Suppressor macrophage (primary cell): ENCODE data around the gene MAST4.

ENCODE experiments used
- DNase-seq, 4 experiments: peaks; one replicate each; pipeline ENCODE4 v3.0.0-alpha.2; 2020 to 2022
- total RNA-seq, 17 experiments: gene quantifications; one replicate each; lab custom pipeline; 2026; ENCODE audit warnings: mixed read lengths in 6 of 17, inconsistent platforms in 3 of 17; lab: John Stamatoyannopoulos, UW

The MAST4 gene
- total RNA-seq: 2.1 to 10.0 (median 3.9) reads per million in 17 experiments

GRCh38 chr5:66595756-66596635 is at the start of gene MAST4:
Gene MAST4 (plus strand): TSS chr5:66596393. CDS start chr5:66596656, 263 bp downstream.
- DNase-seq: peak; percentile 84 to 92 (median 86)

DNA sequence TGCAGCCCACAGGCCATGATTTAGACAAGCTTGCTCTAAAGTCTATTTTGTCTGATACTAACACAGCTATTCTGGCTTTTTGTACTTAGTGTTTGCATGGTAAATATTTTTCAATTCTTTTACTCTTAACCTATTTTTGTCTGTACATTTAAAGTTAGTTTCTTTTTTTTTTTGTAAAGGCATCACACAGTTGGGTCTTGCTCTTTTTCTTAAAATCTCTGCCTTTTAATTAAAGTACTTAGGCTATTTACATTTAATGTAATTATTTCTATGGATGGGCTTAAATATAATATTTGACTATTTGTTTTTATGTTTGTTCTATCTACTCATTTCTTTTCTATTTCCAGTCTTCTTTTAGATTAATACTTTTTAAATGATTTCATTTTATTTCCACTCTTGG is 49.7 kb upstream of the MAST4 start:
- DNase-seq: no peak

GRCh38 chr5:66551338-66551737 is 44.9 kb upstream of the MAST4 start:
- no peak for DNase-seq

- DNase-seq: peak; percentile 40 to 76 (median 56)
Observed at GRCh38 chr5:66551945-66552344, 44.2 kb upstream of the MAST4 start.

DNA sequence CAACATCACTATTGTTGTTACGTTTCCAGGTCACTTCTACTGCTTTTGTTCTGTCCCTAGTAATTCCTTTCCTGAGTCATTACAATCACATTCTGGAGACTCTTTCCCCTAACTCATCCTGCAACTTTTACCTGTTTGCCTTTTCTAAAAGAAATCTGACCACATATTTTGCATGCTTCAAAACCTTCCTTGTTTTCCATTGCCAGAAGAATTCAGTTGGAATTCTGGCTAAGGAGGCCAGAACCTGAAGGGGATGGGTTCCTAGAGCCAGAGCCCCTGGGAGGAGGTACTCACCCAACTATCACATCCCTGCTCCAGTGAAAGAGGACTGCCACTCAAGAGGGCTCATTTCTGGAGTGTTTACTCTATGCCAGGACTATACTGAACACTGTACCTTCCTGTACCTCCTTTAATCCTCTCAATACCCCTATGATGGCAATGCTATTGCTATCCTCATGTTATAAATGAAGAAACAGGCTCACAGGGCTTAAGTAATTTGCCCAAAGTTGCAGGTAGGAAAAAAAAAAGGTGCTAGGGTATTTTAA is 42.8 kb upstream of the MAST4 start:
- no peak for DNase-seq

GRCh38 chr5:66553916-66554575 is 42.1 kb upstream of the MAST4 start:
- peak; percentile 70 to 89 (median 80) for DNase-seq

DNA sequence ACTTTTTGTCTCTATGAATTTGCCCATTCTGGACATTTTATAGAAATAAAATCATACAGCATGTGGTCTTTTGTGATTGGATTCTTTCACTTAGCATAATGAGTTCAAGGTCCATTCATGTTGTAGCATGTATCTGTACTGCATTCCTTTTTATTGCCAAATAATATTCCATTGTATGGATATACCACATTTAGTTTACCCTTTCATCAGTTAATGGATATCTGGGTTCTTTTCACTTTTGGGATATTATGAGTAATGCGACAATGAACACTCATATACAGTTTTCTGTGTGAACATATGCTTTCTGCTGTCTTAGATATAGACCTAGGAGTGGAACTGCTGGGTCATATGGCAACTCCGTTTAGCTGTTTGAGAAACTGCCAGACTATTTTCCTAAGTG is 41.3 kb upstream of the MAST4 start:
- no peak for DNase-seq

DNA sequence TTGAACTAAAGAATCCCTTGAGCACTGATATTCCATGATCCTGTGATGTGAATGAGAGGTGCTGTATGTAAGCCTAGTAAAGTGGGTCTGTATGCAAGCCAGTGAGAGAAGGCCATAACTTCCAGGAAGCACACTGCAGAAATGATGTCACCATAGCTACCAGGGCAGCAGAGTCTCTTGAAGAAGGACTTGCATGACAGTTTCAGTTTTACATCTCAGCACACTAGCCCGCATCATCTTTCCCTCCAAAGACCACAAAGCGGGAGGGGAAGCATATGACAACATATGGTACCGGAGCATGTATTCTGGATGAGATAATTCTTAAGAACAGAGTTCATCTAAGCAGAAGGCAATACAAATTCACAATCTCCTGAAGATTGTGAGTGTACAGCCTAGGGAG is 37.6 kb upstream of the MAST4 start:
- DNase-seq: peak; percentile 20 to 48 (median 28)

- DNase-seq: no peak
Observed at GRCh38 chr5:66560371-66560770, 35.8 kb upstream of the MAST4 start.

GRCh38 chr5:66561256-66561990 is 34.8 kb upstream of the MAST4 start:
- no peak for DNase-seq

GRCh38 chr5:66565878-66566277 is 30.3 kb upstream of the MAST4 start:
- DNase-seq: no peak

DNA sequence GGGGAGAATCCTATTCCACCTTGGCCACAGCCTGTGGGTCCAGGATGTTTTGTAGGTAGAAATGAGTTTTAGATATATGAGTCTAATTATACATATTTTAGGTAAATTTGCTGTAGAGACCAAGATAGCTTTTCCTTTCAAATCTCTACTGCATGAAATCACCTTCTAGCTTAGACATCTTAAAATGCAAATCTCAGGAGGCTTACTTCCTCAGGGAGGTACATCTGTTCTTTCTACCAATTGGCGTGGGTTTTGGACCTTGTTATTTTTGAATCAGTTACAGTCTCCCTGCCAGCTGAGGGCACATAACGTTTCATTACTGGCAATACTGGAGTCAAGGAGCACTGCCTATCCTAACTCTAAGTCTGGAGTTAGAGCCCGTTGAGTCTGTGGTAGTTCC is 28.7 kb upstream of the MAST4 start:
- DNase-seq: no peak

- no peak for DNase-seq
Observed at GRCh38 chr5:66570201-66570600, 26.0 kb upstream of the MAST4 start.

DNA sequence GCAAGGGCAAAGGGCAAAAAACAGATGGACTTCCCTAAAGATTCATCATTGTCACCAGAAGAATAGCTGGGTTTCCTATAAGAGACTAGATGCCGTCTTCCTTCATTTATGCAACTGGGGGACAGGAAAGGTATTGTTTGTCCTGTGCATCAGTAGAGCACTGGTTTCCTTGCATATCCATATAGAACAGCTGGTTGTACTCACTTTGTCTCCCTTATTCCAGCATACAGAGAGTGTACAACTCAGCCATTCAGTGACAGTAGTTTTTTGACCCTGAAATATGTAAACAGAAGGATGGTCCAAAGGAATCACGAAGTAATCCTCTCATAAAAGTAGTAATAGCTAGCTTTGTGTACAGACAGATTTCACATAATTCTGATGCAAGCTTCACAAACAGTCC is 22.5 kb upstream of the MAST4 start:
- no peak for DNase-seq

GRCh38 chr5:66582499-66583165 is 13.6 kb upstream of the MAST4 start:
- peak in 2 of 4 experiments; percentile 21 to 36 for DNase-seq

- no peak for DNase-seq
Observed at GRCh38 chr5:66585291-66585690, 10.9 kb upstream of the MAST4 start.

GRCh38 chr5:66587771-66588170 is 8.4 kb upstream of the MAST4 start:
- no peak for DNase-seq

DNA sequence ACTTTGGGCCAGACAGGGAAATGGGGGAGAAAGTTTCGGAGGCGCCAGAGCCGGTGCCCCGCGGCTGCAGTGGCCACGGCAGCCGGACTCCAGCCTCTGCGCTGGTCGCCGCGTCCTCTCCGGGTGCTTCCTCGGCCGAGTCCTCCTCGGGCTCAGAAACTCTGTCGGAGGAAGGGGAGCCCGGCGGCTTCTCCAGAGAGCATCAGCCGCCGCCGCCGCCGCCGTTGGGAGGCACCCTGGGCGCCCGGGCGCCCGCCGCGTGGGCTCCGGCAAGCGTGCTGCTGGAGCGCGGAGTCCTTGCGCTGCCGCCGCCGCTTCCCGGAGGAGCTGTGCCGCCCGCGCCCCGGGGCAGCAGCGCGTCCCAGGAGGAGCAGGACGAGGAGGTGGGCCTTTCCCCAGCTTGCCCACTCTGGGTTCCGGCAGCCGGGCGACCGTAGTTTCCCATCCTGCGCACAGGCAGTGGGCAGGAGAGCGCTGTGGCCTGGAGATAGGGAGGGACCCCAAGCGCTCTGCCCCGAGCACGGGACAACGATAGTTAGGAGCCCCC is 516 bp downstream of the MAST4 start:
- peak; percentile 6 to 60 (median 32) for DNase-seq

- peak; percentile 8 to 56 (median 30) for DNase-seq
Observed at GRCh38 chr5:66597183-66597757, 1.1 kb downstream of the MAST4 start.

- DNase-seq: no peak
Observed at GRCh38 chr5:66602621-66603020, 6.4 kb downstream of the MAST4 start.

DNA sequence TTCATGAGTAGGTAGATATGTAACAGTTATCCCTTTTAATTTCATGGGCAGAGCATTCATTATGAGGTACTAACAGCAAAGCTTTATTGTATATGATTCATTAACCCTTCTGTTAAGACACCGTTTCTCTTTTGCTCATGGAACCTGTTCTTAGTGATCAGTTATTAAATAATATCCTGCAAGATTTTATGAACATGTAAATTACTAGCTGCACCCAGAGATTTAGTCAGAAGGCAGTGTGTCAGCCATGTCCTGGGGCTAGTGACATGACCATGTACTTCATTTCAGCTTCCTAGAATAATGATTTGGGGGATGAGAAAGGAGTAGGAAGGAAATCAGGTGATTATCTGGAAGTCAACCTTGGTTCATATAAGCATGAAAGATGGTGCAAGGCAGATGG is 7.0 kb downstream of the MAST4 start:
- no peak for DNase-seq

GRCh38 chr5:66603881-66604280 is 7.7 kb downstream of the MAST4 start:
- no peak for DNase-seq
